GM12878 (cell line): ENCODE data around the gene SLC4A5. TPM values are rescaled to one million over a fixed set of nuclear protein-coding genes. Genes with fewer than 3 reads are reported as not detected.

ENCODE experiments used
- ATAC-seq: fragments of 200-7000 bp; cut with Tn5 transposase; 3 replicates; pipeline ENCODE4 v1.9.1; 2020; ENCODE audit warnings: mild to moderate bottlenecking, moderate library complexity
- BruUV-seq: library from RNA; stranded (reverse); fragments of 400-500 nt; replicated peaks from 2 replicates; lab custom pipeline; 2021; lab: Mats Ljungman, UMichigan
- CTCF ChIA-PET: fragments of 300-600 bp; sonication (Branson Sonifier 250); formaldehyde crosslinking; extraction: SDS; loops from one replicate; lab custom pipeline; 2021; ENCODE audit warnings: inconsistent platforms; lab: Yijun Ruan, JAX
- POLR2A ChIA-PET: fragments of 350-600 bp; formaldehyde crosslinking; extraction: SDS; loops from one replicate; lab custom pipeline; 2021; ENCODE audit warnings: inconsistent platforms; lab: Charles Lee
- RAD21 ChIA-PET: fragments of 300-600 bp; sonication (Branson Sonifier 250); formaldehyde crosslinking; loops from one replicate; lab custom pipeline; 2023; ENCODE audit warnings: antibody characterized with exemption; ENCODE audit not compliant: unreplicated experiment; lab: Charles Lee
- SMC1A ChIA-PET: fragments of 300-600 bp; sonication (Branson Sonifier 250); formaldehyde crosslinking; loops from one replicate; lab custom pipeline; 2023; ENCODE audit not compliant: unreplicated experiment, uncharacterized antibody; lab: Charles Lee
- DNase-seq: peaks from one replicate; pipeline ENCODE4 v3.0.0-alpha.2; 2011; ENCODE audit warnings: low read depth, low spot score
- FAIRE-seq: peaks from 3 replicates; lab custom pipeline; 2011; peaks lifted over from hg19 to GRCh38; lab: Jason Lieb, UNC
- H2AFZ ChIP-seq: 2 replicates; pipeline ENCODE4 v1.6.0; 2011; ENCODE audit warnings: low read depth, low read length, control low read depth; ENCODE audit not compliant: control insufficient read depth
- H3K27ac ChIP-seq: 2 replicates; pipeline ENCODE4 v1.5.1; 2011; ENCODE audit warnings: control low read depth; ENCODE audit not compliant: control insufficient read depth, insufficient read depth
- H3K27me3 ChIP-seq, 2 experiments: replicated peaks in 1 of 2; 2 replicates each; pipeline versions ENCODE4 v1.6.0 to v1.6.1; 2011; ENCODE audit warnings: low read length in 1 of 2; ENCODE audit not compliant: control insufficient read depth in 2 of 2, insufficient read depth in 2 of 2
- H3K36me3 ChIP-seq, 2 experiments: 2 replicates each; pipeline ENCODE4 v1.5.1; 2011; ENCODE audit warnings: low read length in 1 of 2; ENCODE audit not compliant: control insufficient read depth in 2 of 2, insufficient read depth in 2 of 2
- H3K4me1 ChIP-seq: 2 replicates; pipeline ENCODE4 v1.6.1; 2011; ENCODE audit warnings: mild to moderate bottlenecking, low read length, moderate library complexity, mixed read lengths; ENCODE audit not compliant: control insufficient read depth, insufficient read depth
- H3K4me2 ChIP-seq: 2 replicates; pipeline ENCODE4 v1.6.0; 2011; ENCODE audit warnings: control low read depth; ENCODE audit not compliant: control insufficient read depth, insufficient read depth
- H3K4me3 ChIP-seq: fragments of 200-600 bp; sonication (generic); 2 replicates; pipeline ENCODE4 v1.5.1; 2016
- H3K79me2 ChIP-seq: 2 replicates; pipeline ENCODE4 v1.6.0; 2011; ENCODE audit warnings: low read length; ENCODE audit not compliant: control insufficient read depth, insufficient read depth
- H3K9ac ChIP-seq: 2 replicates; pipeline ENCODE4 v1.8.0; 2011; ENCODE audit warnings: low read length, control low read depth, mixed read lengths; ENCODE audit not compliant: control insufficient read depth, insufficient read depth
- H3K9me3 ChIP-seq: replicated peaks from 3 replicates; pipeline ENCODE4 v1.5.1; 2011; ENCODE audit warnings: mild to moderate bottlenecking, low read length; ENCODE audit not compliant: control insufficient read depth, insufficient read depth
- H4K20me1 ChIP-seq: 2 replicates; pipeline ENCODE4 v1.6.0; 2011; ENCODE audit not compliant: control insufficient read depth, insufficient read depth
- BMI1 ChIP-seq: fragments of 450-650 bp; IDR thresholded peaks from 2 replicates; pipeline ENCODE4 v1.6.1; 2016; ENCODE audit warnings: mild to moderate bottlenecking, moderate library complexity, borderline replicate concordance
- CREB1 ChIP-seq: IDR thresholded peaks from 2 replicates; pipeline ENCODE4 v1.6.1; 2012; ENCODE audit warnings: low read depth, mild to moderate bottlenecking, inconsistent platforms
- JUND ChIP-seq: IDR thresholded peaks from 2 replicates; pipeline ENCODE4 v1.6.1; 2012; ENCODE audit warnings: low read depth, mild to moderate bottlenecking, low read length, improper control_type of control experiment, moderate library complexity
- KLF5 ChIP-seq: fragments of 450-650 bp; IDR thresholded peaks from 2 replicates; pipeline ENCODE4 v1.6.1; 2014; ENCODE audit warnings: mild to moderate bottlenecking; ENCODE audit not compliant: partially characterized antibody
- MEF2B ChIP-seq: fragments of 450-650 bp; IDR thresholded peaks from 2 replicates; pipeline ENCODE4 v1.6.1; 2018; ENCODE audit warnings: mild to moderate bottlenecking, moderate library complexity; ENCODE audit not compliant: partially characterized antibody, poor library complexity, severe bottlenecking
- NFXL1 ChIP-seq: fragments of 450-650 bp; IDR thresholded peaks from 2 replicates; pipeline ENCODE4 v1.6.1; 2017; ENCODE audit warnings: antibody characterized with exemption, mild to moderate bottlenecking, borderline replicate concordance
- NFYB ChIP-seq: IDR thresholded peaks from 2 replicates; pipeline ENCODE4 v1.6.1; 2011; ENCODE audit warnings: low read depth, mild to moderate bottlenecking, low read length, improper control_type of control experiment, moderate library complexity; ENCODE audit not compliant: insufficient read depth
- NR2C2 ChIP-seq: IDR thresholded peaks from 2 replicates; pipeline ENCODE4 v1.6.1; 2011; ENCODE audit warnings: borderline replicate concordance, low read depth; ENCODE audit not compliant: control insufficient read depth, insufficient read length
- NRF1 ChIP-seq: conservative IDR thresholded peaks from 2 replicates; pipeline ENCODE4 v1.6.1; 2011; ENCODE audit warnings: mild to moderate bottlenecking, low read depth, low read length, improper control_type of control experiment
- POLR2AphosphoS5 ChIP-seq: IDR thresholded peaks from 2 replicates; pipeline ENCODE4 v1.6.1; 2011; ENCODE audit warnings: mild to moderate bottlenecking, low read length, inconsistent platforms
- POU2F2 ChIP-seq: IDR thresholded peaks from 3 replicates; pipeline ENCODE4 v1.6.1; 2011; ENCODE audit warnings: low read depth, mild to moderate bottlenecking, low read length, borderline replicate concordance
- RAD51 ChIP-seq: fragments of 450-650 bp; IDR thresholded peaks from 2 replicates; pipeline ENCODE4 v1.6.1; 2016; ENCODE audit warnings: moderate library complexity, mild to moderate bottlenecking, inconsistent platforms
- SIN3A ChIP-seq: IDR thresholded peaks from 2 replicates; pipeline ENCODE4 v1.6.1; 2012; ENCODE audit warnings: low read depth, low read length, improper control_type of control experiment
- SMC3 ChIP-seq: IDR thresholded peaks from 2 replicates; pipeline ENCODE4 v1.6.1; 2011; ENCODE audit warnings: low read length, improper control_type of control experiment, borderline replicate concordance
- SREBF2 ChIP-seq: IDR thresholded peaks from 2 replicates; pipeline ENCODE4 v1.6.1; 2012; ENCODE audit warnings: mild to moderate bottlenecking, low read length
- WGBS: methylation state at CpG from one replicate; pipeline ENCODE4 v1.1.6; 2016; ENCODE audit warnings: low lambda C conversion rate; ENCODE audit not compliant: insufficient replicate concordance, insufficient coverage; ENCODE audit errors: missing lambda C conversion rate; 5-methylcytosine and 5-hydroxymethylcytosine counted together
- in situ Hi-C: fragments of 300-500 bp; cut with MboI; formaldehyde crosslinking; loops from 9 replicates; pipeline ENCODE4 v1.14.3; 2018; ENCODE audit warnings: mixed read lengths
- intact Hi-C: fragments of 100-400 bp; cut with micrococcal nuclease; formaldehyde crosslinking; loops from one replicate; pipeline ENCODE4 v1.14.2; 2022; ENCODE audit not compliant: unreplicated experiment
- polyA plus RNA-seq, 11 experiments: library from polyadenylated mRNA; depleted of rRNA in 4 of 11; unstranded in 6 of 11; stranded (reverse) in 5 of 11; fragments of >200 nt; fragmentation: Nextera tagmentation in 4 of 11; fragmentation: Illumina TruSeq in 1 of 11; extraction: Ambion mirVana in 4 of 11; extraction: Trizol in 1 of 11; gene quantifications; 1 replicate in 1 of 11; 2 replicates in 10 of 11; pipeline versions ENCODE4 v1.2.1 to v1.2.3, GENCODE V29; 2011 to 2016; ENCODE audit warnings: inconsistent platforms in 2 of 11, missing spikeins in 2 of 11, low read depth in 1 of 11
- total RNA-seq, 4 experiments: library from RNA; depleted of rRNA in 3 of 4; stranded (reverse); fragments of >200 nt in 3 of 4; fragmentation: Illumina TruSeq in 1 of 4; extraction: Trizol in 1 of 4; gene quantifications; 2 replicates each; pipeline versions ENCODE4 v1.2.1 to v1.2.3, GENCODE V29; 2013 to 2021
- TF ChIP-seq, protein P1 (sequence below): IDR thresholded peaks from 2 replicates; pipeline ENCODE4 v1.6.1; 2011; ENCODE audit warnings: borderline replicate concordance, low read depth, mild to moderate bottlenecking, moderate library complexity, low read length; ENCODE audit not compliant: insufficient read depth, poor library complexity, severe bottlenecking
- TF ChIP-seq, protein P2 (sequence below): fragments of 150-350 bp; IDR thresholded peaks from 2 replicates; pipeline ENCODE4 v1.6.1; 2016; ENCODE audit warnings: low read depth, low read length

The SLC4A5 gene
- total and polyA plus RNA-seq, 10 of the 15 experiments (the other 5 are each of a cell fraction or from before 2014, with no cell fraction given): 0.15 to 4.7 (median 1.6) TPM

GRCh38 chr2:74281141-74281975 lies 61.9 kb downstream of the SLC4A5 start:
- POLR2A ChIA-PET: no interaction called here
- 53% methylated on average over 10 of the region's 10 CpGs for WGBS
- ATAC-seq: no peak
- intact Hi-C loops (no loop called here), in situ Hi-C loops (no loop called here)
- no peak overlapping the region for H3K27ac ChIP-seq
- SMC1A ChIA-PET: interaction anchor here (0.9 kb wide), 1 partner anchor 12 kb away, joined by 3 read pairs; no protein-coding TSS in a partner anchor
- no peaks in the 10 kb centered on the region for H3K4me1 ChIP-seq
- no peaks in the 10 kb centered on the region for H3K36me3 ChIP-seq
- TF ChIP-seq NR2C2 (no peak), SIN3A (no peak), NFXL1 (no peak), KLF5 (no peak), NFYB (no peak), POLR2AphosphoS5 (no peak), RAD51 (no peak), MEF2B (no peak), CREB1 (no peak), POU2F2 (no peak), BMI1 (no peak), NRF1 (no peak), SMC3 (no peak), SREBF2 (no peak), JUND (no peak)
- TF ChIP-seq, protein P1, sequence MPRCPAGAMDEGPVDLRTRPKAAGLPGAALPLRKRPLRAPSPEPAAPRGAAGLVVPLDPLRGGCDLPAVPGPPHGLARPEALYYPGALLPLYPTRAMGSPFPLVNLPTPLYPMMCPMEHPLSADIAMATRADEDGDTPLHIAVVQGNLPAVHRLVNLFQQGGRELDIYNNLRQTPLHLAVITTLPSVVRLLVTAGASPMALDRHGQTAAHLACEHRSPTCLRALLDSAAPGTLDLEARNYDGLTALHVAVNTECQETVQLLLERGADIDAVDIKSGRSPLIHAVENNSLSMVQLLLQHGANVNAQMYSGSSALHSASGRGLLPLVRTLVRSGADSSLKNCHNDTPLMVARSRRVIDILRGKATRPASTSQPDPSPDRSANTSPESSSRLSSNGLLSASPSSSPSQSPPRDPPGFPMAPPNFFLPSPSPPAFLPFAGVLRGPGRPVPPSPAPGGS: no peak
- TF ChIP-seq, protein P2, sequence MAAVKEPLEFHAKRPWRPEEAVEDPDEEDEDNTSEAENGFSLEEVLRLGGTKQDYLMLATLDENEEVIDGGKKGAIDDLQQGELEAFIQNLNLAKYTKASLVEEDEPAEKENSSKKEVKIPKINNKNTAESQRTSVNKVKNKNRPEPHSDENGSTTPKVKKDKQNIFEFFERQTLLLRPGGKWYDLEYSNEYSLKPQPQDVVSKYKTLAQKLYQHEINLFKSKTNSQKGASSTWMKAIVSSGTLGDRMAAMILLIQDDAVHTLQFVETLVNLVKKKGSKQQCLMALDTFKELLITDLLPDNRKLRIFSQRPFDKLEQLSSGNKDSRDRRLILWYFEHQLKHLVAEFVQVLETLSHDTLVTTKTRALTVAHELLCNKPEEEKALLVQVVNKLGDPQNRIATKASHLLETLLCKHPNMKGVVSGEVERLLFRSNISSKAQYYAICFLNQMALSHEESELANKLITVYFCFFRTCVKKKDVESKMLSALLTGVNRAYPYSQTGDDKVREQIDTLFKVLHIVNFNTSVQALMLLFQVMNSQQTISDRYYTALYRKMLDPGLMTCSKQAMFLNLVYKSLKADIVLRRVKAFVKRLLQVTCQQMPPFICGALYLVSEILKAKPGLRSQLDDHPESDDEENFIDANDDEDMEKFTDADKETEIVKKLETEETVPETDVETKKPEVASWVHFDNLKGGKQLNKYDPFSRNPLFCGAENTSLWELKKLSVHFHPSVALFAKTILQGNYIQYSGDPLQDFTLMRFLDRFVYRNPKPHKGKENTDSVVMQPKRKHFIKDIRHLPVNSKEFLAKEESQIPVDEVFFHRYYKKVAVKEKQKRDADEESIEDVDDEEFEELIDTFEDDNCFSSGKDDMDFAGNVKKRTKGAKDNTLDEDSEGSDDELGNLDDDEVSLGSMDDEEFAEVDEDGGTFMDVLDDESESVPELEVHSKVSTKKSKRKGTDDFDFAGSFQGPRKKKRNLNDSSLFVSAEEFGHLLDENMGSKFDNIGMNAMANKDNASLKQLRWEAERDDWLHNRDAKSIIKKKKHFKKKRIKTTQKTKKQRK: no peak
- H3K4me3 ChIP-seq: no peak overlapping the region
- H3K79me2 ChIP-seq: no peaks in the 10 kb centered on the region
- DNase-seq: no peak
- no peak overlapping the region for H3K4me2 ChIP-seq
- RAD21 ChIA-PET: no interaction called here
- no peaks in the 10 kb centered on the region for H4K20me1 ChIP-seq
- no peak for FAIRE-seq
- no TSS peak for BruUV-seq
- H3K27me3 ChIP-seq: no peaks in the 10 kb centered on the region; a peak in 1 of 4 replicates
- H3K9me3 ChIP-seq: no peaks in the 10 kb centered on the region
- CTCF ChIA-PET: interaction anchor here (0.9 to 1.2 kb wide), 2 partner anchors 31 to 134 kb away, joined by 5 read pairs; no protein-coding TSS in a partner anchor
- H3K9ac ChIP-seq: no peak overlapping the region
- H2AFZ ChIP-seq: no peak overlapping the region
